ENCODE data around the gene PDE6C. TPM values are rescaled to one million over a fixed set of nuclear protein-coding genes. Genes with fewer than 3 reads are reported as not detected.

Gene PDE6C
- total RNA-seq, 1 donor from 2014 or later, result not detected

DNA sequence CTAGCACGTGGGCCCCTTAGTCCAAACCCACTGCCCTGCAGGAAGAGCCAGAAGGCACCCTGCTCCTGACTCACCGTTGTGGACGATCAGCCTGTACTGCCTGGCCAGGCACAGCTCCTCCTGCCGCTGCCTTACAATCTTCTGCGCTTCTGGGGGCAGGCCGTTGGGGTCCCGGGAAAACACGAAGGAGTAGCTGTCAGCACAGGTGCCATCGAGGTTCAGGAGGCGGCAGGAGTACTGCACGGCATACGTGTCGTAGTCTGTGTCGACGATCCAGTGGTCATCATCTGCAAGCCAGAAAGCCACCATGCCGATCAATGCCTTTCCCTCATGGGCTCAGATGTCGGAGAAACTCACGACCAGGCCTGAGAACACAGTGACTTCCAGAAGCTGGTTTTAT, 18.6 kb upstream of the PDE6C start:
- H3K36me3 Mint-ChIP-seq (ENCODE audit: low read depth), result no peaks in the 10 kb centered on the region
- no peak for DNase-seq (ENCODE audit: low spot score)
- H3K27me3 Mint-ChIP-seq (ENCODE audit: low read depth), result peaks cover 2% of the 10 kb centered on the region
- H3K4me3 Mint-ChIP-seq (ENCODE audit: unreplicated experiment), result no peak overlapping the region
- TF ChIP-seq, protein P1, sequence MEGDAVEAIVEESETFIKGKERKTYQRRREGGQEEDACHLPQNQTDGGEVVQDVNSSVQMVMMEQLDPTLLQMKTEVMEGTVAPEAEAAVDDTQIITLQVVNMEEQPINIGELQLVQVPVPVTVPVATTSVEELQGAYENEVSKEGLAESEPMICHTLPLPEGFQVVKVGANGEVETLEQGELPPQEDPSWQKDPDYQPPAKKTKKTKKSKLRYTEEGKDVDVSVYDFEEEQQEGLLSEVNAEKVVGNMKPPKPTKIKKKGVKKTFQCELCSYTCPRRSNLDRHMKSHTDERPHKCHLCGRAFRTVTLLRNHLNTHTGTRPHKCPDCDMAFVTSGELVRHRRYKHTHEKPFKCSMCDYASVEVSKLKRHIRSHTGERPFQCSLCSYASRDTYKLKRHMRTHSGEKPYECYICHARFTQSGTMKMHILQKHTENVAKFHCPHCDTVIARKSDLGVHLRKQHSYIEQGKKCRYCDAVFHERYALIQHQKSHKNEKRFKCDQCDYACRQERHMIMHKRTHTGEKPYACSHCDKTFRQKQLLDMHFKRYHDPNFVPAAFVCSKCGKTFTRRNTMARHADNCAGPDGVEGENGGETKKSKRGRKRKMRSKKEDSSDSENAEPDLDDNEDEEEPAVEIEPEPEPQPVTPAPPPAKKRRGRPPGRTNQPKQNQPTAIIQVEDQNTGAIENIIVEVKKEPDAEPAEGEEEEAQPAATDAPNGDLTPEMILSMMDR (IDR thresholded peaks at IDR 0.05), result no peak
- H3K27ac Mint-ChIP-seq (ENCODE audit: unreplicated experiment), result no peak overlapping the region
- H3K4me1 Mint-ChIP-seq (ENCODE audit: low read depth), result peaks cover 17% of the 10 kb centered on the region
- H3K9me3 Mint-ChIP-seq (ENCODE audit: low read depth), result no peaks in the 10 kb centered on the region

DNA sequence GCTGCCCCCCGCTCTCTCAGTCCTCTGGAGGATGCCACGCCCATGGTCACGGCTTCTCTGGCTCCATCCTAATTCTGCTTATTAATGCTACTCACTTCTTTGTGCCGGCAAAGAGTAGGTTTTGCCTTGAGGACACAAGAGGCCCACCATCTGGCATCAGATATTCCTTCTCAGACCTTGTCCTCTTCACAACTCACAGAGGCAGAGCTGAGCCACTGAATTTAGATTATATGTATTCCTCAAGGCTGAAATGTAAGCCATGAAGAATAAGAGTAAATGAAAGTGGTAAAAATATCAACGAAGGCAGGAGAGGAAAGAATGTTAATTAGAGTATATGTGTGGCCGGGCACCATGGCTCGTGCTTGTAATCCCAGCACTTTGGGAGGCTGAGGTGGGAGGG, 17.8 kb upstream of the PDE6C start:
- TF ChIP-seq, protein P1 (IDR thresholded peaks at IDR 0.05), result no peak
- Mint-ChIP-seq H3K36me3 (ENCODE audit: low read depth) (no peaks in the 10 kb centered on the region), H3K4me3 (ENCODE audit: unreplicated experiment) (no peak overlapping the region), H3K4me1 (ENCODE audit: low read depth) (peaks cover 17% of the 10 kb centered on the region), H3K9me3 (ENCODE audit: low read depth) (no peaks in the 10 kb centered on the region), H3K27me3 (ENCODE audit: low read depth) (no peaks in the 10 kb centered on the region), H3K27ac (ENCODE audit: unreplicated experiment) (no peak overlapping the region)
- DNase-seq (ENCODE audit: low spot score), result no peak

DNA sequence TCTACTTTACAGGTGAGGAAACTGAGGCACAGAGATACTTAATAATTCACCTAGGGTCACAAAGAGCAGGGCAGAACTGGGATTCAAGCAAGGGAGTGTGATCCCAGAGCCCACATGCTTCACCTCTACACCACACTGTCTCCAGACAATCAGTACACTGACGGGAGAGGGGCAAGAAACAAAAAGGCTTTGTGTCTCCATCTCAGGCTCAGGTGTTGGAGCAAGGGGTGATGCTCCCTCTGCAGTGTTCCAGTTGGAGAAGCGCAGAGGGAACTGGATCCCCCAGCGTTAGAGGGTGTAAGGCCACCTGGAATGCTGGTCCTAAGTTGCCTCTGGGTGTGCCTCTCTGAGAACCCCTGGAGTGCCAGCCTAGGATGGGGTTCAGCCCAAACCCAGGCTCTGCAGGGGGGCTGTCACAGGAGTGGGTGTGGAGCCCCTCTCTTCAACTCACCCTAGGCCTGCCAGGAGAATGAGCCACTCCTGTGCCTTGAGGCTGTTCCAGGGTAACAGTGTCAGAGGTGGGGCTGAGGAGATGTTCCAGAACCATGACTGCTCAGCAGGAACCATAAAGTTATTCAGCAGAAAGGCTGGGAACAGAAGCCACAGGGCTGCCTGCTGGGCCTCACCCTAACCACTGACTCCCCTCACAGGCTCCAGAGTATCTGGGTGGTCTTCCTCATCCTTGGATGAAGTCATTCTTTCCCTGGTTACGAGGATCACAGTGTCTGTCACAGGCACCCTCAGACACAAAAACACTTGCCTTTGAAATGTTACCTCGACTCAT, 16.8 kb upstream of the PDE6C start:
- H3K9me3 Mint-ChIP-seq (ENCODE audit: low read depth), result no peaks in the 10 kb centered on the region
- DNase-seq (ENCODE audit: low spot score), result no peak
- no peak overlapping the region for H3K27ac Mint-ChIP-seq (ENCODE audit: unreplicated experiment)
- no peaks in the 10 kb centered on the region for H3K27me3 Mint-ChIP-seq (ENCODE audit: low read depth)
- H3K36me3 Mint-ChIP-seq (ENCODE audit: low read depth), result no peaks in the 10 kb centered on the region
- H3K4me3 Mint-ChIP-seq (ENCODE audit: unreplicated experiment), result no peak overlapping the region
- TF ChIP-seq, protein P1 (IDR thresholded peaks at IDR 0.05), result no peak
- H3K4me1 Mint-ChIP-seq (ENCODE audit: low read depth), result peaks cover 17% of the 10 kb centered on the region

- peaks cover 16% of the 10 kb centered on the region for H3K4me1 Mint-ChIP-seq (ENCODE audit: low read depth)
Measured at GRCh38 chr10:93596539-93596938, 15.8 kb upstream of the PDE6C start.

DNA sequence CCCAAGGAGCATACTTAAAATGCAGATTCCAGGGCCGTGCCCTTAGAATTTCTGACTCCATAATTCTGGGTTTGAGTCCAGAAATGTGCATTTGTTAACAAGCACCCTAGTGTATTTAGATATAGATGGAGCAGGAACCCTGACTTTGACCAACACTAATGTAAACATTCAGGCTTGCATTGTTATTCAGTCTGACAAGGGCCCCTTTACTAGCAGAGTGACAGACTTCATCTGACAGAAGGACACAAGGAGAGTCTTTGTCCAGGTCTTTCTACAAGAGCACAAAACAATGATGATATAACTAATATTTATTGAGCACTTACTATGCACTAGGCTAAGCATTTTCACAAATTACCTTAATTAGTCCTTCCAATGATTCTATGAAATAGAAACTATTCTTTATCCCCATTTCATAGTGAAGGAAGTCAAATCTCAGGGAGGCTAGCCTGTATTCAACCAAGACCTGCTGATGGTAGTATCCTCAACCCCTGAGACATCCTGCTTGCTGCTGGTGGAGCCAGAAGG, 15.2 kb upstream of the PDE6C start:
- H3K27me3 Mint-ChIP-seq (ENCODE audit: low read depth), result peaks cover 2% of the 10 kb centered on the region
- H3K36me3 Mint-ChIP-seq (ENCODE audit: low read depth), result no peaks in the 10 kb centered on the region
- no peak overlapping the region for H3K27ac Mint-ChIP-seq (ENCODE audit: unreplicated experiment)
- DNase-seq (ENCODE audit: low spot score), result no peak
- no peaks in the 10 kb centered on the region for H3K9me3 Mint-ChIP-seq (ENCODE audit: low read depth)
- H3K4me1 Mint-ChIP-seq (ENCODE audit: low read depth), result peaks cover 14% of the 10 kb centered on the region
- TF ChIP-seq, protein P1 (IDR thresholded peaks at IDR 0.05), result no peak
- H3K4me3 Mint-ChIP-seq (ENCODE audit: unreplicated experiment), result no peak overlapping the region

More at GRCh38 chr10:93596539-93596938, 15.8 kb upstream of the PDE6C start:
- TF ChIP-seq, protein P1 (IDR thresholded peaks at IDR 0.05), result peak; percentile 24
- Mint-ChIP-seq H3K27ac (ENCODE audit: unreplicated experiment) (no peak overlapping the region), H3K9me3 (ENCODE audit: low read depth) (no peaks in the 10 kb centered on the region), H3K4me3 (ENCODE audit: unreplicated experiment) (no peak overlapping the region), H3K36me3 (ENCODE audit: low read depth) (no peaks in the 10 kb centered on the region), H3K27me3 (ENCODE audit: low read depth) (no peaks in the 10 kb centered on the region)
- DNase-seq (ENCODE audit: low spot score), result no peak
